NB4 (cell line): ENCODE results near the gene FTO.

Experiments
- DNase-seq: peaks from one replicate; pipeline ENCODE4 v3.0.0; 2010; ENCODE audit warnings: low read depth
- H3K4me3 ChIP-seq: one replicate; pipeline ENCODE4 v1.5.1; 2011; ENCODE audit warnings: mild to moderate bottlenecking, low read depth, low read length, moderate library complexity
- MYC ChIP-seq: IDR thresholded peaks from 2 replicates; pipeline ENCODE4 v1.6.1; 2011; ENCODE audit warnings: low read depth, low read length
- POLR2A ChIP-seq: IDR thresholded peaks from 2 replicates; pipeline ENCODE4 v1.6.1; 2011; ENCODE audit warnings: mild to moderate bottlenecking; ENCODE audit not compliant: insufficient read length; ENCODE audit errors: extremely low read depth
- TF ChIP-seq, protein P1 (sequence below): IDR thresholded peaks from 2 replicates; pipeline ENCODE4 v1.6.1; 2011; ENCODE audit warnings: low read depth, low read length
- TF ChIP-seq, protein P2 (sequence below): IDR thresholded peaks from one replicate; pipeline ENCODE4 v1.5.1; 2012; ENCODE audit warnings: low read depth, low read length

Gene FTO

DNA sequence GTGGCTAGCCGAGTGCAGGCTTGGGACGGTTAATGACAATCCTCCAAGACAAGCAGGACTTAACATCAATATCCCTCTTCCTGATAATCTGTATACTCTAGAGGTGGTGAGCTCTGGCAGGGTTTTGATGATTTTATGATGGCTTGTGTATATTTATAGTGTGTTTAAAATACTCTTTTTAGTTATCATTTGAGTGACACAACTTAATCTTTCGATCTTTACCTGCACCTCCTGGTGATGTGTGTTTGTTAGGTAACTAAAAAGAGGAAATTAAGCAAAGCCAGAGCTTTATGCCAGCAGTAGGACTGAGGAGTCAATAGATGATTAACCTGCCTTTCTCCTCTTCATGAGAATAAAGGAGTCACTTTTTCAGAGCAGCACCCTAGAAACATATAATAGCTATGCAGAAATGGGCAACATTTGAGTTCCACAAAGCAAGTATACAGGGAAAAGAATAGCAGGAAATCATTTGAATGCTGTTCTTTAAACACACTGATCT is 372.1 kb downstream of the FTO start:
- DNase-seq, result no peak
- H3K4me3 ChIP-seq, result no peak overlapping the region
- TF ChIP-seq MYC (no peak), POLR2A (no peak)
- TF ChIP-seq, protein P1, sequence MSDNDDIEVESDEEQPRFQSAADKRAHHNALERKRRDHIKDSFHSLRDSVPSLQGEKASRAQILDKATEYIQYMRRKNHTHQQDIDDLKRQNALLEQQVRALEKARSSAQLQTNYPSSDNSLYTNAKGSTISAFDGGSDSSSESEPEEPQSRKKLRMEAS, result no peak
- TF ChIP-seq, protein P2, sequence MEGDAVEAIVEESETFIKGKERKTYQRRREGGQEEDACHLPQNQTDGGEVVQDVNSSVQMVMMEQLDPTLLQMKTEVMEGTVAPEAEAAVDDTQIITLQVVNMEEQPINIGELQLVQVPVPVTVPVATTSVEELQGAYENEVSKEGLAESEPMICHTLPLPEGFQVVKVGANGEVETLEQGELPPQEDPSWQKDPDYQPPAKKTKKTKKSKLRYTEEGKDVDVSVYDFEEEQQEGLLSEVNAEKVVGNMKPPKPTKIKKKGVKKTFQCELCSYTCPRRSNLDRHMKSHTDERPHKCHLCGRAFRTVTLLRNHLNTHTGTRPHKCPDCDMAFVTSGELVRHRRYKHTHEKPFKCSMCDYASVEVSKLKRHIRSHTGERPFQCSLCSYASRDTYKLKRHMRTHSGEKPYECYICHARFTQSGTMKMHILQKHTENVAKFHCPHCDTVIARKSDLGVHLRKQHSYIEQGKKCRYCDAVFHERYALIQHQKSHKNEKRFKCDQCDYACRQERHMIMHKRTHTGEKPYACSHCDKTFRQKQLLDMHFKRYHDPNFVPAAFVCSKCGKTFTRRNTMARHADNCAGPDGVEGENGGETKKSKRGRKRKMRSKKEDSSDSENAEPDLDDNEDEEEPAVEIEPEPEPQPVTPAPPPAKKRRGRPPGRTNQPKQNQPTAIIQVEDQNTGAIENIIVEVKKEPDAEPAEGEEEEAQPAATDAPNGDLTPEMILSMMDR, result no peak

DNA sequence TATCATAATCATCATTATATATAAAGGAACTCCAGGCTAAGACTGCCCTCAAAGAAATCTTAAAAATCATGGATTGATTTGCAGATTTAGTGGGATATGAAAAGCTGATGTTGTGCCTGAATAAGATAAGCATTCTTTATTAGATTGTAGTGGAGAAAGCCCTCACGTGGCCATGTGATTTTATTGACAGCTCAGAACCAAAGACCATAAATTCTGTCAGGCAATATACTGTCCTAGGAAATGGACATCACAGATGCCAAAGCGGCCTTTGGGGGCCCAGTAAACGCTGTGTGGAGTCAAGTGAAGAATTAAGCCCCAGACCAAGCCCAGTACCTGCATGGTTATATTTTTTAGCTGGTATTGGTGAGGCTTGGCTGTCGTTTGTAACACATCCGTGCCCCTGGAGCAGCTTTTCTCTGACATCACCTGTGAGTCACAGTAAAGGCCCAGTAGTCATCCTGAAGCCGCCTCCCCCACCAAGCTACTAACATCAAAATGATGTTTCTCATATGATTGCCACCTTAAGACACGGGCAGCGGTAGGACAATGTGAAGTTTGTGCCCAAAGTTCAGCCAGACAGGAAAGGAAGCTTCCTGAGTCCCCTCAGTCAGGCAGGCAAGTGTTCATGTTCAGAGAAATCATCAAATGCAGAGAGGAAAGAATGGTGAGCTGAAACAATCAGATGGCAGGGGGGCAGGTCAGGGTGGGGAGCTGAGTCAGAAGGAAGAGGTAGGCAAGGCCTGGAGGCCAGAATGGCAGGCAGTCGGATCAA is 373.3 kb downstream of the FTO start:
- TF ChIP-seq, protein P1, result no peak
- TF ChIP-seq, protein P2, result no peak
- TF ChIP-seq MYC (no peak), POLR2A (no peak)
- DNase-seq, result peak; percentile 46
- no peak overlapping the region for H3K4me3 ChIP-seq

DNA sequence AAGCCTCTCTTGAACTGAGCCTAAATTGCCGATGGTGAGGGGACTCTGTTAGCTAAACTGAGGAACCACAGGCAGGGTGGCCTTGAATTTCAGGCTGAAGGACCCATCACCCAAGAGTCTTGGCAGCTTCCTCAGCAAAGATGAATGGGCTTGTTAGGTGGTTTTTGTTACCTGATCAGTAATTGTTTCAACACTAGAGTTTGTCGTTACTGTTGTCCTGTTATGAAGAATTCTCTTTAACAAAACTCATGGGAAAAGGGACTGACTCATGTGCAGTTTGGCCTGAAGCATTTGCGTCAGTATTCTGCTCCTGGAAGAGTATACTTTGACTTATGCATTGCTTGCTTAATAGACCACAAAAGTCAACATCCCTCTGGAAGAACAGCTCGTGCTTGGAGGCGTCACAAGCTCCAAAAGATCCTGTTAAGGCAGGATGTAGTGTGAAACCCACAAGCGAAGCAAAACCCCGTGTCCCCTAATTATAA is 376.6 kb downstream of the FTO start:
- TF ChIP-seq POLR2A (no peak), MYC (no peak)
- TF ChIP-seq, protein P2, result no peak
- TF ChIP-seq, protein P1, result no peak
- H3K4me3 ChIP-seq, result no peak overlapping the region
- peak; percentile 71 for DNase-seq

DNA sequence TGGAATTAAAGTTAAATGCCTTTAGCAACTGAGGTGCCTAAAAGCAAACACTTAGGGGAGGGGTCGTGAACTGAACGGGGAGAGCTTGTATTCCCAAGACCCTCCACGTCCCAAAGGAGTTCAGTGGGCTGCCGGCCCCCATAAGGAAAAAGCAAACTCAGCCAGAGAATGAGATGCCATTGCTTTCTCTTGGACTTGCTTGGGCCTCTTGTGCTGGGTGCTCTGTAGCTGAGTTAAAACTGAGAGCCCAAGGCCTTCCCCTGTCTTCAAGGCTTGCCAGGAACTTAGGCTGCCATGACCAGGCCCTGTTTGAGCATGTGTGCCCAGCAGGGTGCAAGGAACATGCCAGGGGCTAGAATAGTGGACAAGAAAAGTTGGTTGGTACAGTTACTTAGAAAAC is 382.8 kb downstream of the FTO start:
- TF ChIP-seq, protein P2, result no peak
- TF ChIP-seq MYC, result no peak
- TF ChIP-seq POLR2A, result no peak
- TF ChIP-seq, protein P1, result no peak
- no peak overlapping the region for H3K4me3 ChIP-seq
- DNase-seq, result no peak

DNA sequence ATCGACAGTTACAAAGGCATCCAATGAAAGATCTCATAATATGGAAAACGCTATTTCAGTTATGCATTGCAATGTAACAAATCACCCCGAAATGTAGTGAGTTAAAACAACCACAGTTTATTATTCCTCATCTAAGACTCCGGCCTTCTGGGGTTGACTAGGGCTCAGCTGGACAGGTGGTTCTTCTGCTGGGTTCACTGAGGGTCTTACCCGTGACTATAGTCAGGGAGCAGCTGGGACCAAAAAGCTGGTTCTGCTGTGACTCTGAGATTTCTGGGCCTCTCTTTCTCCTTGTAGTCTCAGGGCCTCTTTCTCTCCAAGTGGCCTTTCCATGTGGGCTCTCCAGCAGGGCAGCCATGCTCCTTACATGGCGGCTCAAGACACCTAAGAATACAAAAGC is 386.6 kb downstream of the FTO start:
- no peak for DNase-seq
- TF ChIP-seq MYC (no peak), POLR2A (no peak)
- TF ChIP-seq, protein P1, result no peak
- TF ChIP-seq, protein P2, result no peak
- H3K4me3 ChIP-seq, result no peak overlapping the region
